ENCODE results near the gene MGAT3. TPM values are rescaled to one million over a fixed set of nuclear protein-coding genes. Genes with fewer than 3 reads are reported as not detected.

Gene MGAT3
- total RNA-seq, 1 experiment from 2014 or later = 6.5 TPM

DNA sequence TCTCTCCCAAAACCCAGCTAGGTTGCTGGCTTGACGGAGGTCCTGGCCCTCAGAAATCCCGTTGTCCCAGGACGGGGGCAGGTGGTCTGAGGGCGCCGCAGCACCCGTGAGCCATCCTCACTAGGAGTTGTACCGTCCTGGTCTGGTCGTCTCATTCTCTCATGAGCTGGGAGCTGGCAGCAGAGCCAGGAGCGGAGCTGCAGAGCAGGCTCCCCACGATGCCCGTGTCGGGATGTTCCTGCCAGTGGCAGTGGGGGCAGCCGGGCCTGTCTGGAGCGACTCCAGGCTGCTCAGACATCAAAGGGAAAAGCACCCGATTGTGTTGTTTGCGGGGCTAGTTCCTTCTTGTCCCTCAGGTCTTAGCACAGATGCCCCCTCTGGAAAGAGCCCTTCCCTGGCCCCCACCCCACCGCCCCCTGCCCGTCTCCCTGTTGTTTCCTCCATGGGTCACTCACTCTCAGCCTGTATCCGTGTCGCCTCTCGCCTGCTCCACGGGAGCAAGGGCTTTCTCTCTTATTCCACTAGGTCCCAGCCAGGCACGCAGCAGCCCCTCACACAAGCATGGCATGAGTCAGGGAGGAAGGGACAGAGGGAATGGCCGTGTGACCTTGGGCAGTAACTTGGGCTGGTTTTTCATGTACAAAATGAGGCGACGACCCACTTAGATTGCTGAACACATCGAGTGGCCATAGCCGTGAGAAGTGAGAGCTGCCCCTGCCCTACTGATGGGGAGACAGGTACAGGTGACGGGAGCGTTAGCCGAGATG, 23.2 kb upstream of the MGAT3 start:
- Histone ChIP-seq H3K36me3 (replicated peaks; ENCODE audit: control insufficient read depth, insufficient read depth, low read length) (peaks cover 9% of the 10 kb centered on the region), H3K27me3 (ENCODE audit: control insufficient read depth, insufficient read depth, low read length) (no peaks in the 10 kb centered on the region), H3K4me3 (ENCODE audit: insufficient read depth, low read depth, low read length) (no peak overlapping the region)
- DNase-seq = no peak

DNA sequence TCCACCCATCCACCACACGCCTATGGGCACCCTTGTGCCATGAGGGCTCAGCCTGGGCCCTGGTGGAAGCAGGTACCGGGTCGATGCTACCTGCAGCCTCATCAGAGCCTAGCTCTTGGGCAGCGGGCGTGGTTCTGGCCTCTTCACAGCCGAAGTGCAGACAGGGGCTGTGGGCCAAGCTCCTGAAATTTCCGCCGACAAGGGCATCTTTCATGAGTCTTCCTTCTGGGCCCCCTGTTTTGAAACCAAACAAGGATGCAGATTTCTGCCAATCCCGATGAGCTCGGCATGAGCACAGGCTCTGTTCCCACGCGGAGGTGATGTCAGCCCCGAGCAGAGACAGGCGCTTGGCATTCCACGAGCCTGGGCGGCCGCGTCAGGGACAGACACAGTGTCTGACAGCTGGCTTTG, 22.6 kb upstream of the MGAT3 start:
- DNase-seq = no peak
- peaks cover 7% of the 10 kb centered on the region for H3K36me3 ChIP-seq (replicated peaks; ENCODE audit: control insufficient read depth, insufficient read depth, low read length)
- H3K4me3 ChIP-seq (ENCODE audit: insufficient read depth, low read depth, low read length) = no peak overlapping the region
- H3K27me3 ChIP-seq (ENCODE audit: control insufficient read depth, insufficient read depth, low read length) = no peaks in the 10 kb centered on the region; the same call in 1 of the 2 replicates

DNA sequence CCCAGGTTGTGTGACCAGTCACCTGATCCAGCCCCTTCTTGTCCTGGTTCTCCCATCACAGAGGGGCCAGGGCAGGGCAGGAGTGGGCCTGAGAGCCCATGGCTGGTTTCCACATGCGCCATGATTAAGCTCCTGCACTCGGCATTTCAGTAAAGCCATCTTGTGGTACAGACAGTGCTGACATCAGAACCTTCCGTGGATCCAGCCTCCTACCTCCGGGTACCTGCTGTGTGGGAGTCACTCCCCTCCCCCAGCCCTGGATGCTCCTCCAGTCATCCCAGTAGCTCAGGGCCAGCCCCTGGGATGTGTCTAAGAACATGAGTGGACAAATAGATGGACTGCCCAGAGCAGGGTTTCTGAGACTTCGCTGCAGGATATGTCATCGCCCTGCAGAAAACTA, 22.1 kb upstream of the MGAT3 start:
- H3K36me3 ChIP-seq (replicated peaks; ENCODE audit: control insufficient read depth, insufficient read depth, low read length) = peaks cover 7% of the 10 kb centered on the region
- no peak for DNase-seq
- H3K27me3 ChIP-seq (ENCODE audit: control insufficient read depth, insufficient read depth, low read length) = no peaks in the 10 kb centered on the region; the same call in 1 of the 2 replicates
- H3K4me3 ChIP-seq (ENCODE audit: insufficient read depth, low read depth, low read length) = no peak overlapping the region

DNA sequence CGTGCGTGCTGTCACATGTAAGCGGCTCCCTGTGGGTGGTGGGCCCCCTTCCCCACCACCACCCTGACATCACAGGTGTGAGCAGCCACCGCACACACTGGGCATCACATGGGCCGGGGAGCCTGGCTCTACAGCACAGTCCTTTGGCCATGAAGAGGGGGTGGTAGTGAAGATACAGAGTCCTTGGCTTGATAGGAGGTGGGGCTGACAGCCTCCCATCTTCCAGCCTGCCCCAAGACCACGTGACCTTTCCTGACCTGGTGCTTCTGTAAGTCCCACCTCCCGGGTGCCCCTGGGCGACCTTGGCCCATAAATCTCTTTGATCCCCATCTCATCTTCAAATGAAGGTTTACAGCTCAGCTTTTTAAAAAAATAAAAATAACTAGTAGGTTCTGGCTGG, 21.2 kb upstream of the MGAT3 start:
- H3K27me3 ChIP-seq (ENCODE audit: control insufficient read depth, insufficient read depth, low read length) = no peaks in the 10 kb centered on the region; the same call in 1 of the 2 replicates
- H3K36me3 ChIP-seq (replicated peaks; ENCODE audit: control insufficient read depth, insufficient read depth, low read length) = peaks cover 5% of the 10 kb centered on the region
- DNase-seq = no peak
- H3K4me3 ChIP-seq (ENCODE audit: insufficient read depth, low read depth, low read length) = no peak overlapping the region

DNA sequence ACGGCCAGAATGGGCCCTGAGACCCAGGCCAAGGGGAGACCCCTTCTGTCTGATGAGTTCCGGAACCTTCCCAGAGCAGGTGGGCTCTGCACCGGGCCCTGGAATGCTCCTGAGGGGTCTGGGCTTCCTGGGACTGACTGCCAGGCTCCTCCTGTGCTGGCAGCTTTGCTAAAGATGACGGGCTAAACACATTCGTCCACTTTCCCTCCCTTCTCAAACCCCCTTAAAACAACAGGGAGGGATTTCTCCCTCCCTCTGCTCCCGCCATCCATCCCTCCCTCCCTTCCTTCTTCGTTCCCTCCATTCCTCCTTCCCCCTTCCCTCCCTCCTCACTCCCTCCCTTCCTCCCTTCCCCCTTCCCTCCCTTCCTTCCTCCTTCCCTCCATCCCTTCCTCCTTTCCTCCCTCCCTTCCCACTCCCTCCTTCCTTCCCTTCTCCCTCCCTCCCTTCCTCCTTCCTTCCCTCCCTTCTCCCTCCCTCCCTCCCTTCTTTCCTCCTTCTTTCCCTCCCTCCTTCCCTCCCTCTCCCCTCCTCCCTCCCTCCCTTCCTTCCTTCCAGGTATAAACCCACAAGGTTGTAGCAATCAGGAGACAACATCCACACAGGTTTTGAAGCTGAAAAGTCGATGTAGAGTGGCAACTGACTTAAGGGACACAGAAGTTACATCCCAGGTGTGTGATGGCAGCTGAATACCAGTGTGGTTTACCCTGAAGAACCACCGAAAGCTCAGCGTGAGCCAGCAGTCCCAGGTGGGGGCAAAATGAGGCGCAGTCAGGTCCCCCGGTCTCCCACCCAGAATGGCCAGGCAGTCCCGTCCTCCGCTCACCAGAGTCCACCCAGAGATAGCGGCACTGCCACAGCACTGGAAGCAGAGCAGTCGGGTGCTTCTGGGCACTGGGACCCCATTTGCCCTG, 18.8 kb upstream of the MGAT3 start:
- Histone ChIP-seq H3K4me3 (ENCODE audit: insufficient read depth, low read depth, low read length) (peak overlapping the region; percentile 22), H3K36me3 (replicated peaks; ENCODE audit: control insufficient read depth, insufficient read depth, low read length) (no peaks in the 10 kb centered on the region; the same call in 1 of the 2 replicates), H3K27me3 (ENCODE audit: control insufficient read depth, insufficient read depth, low read length) (no peaks in the 10 kb centered on the region; the same call in 1 of the 2 replicates)
- DNase-seq = no peak

DNA sequence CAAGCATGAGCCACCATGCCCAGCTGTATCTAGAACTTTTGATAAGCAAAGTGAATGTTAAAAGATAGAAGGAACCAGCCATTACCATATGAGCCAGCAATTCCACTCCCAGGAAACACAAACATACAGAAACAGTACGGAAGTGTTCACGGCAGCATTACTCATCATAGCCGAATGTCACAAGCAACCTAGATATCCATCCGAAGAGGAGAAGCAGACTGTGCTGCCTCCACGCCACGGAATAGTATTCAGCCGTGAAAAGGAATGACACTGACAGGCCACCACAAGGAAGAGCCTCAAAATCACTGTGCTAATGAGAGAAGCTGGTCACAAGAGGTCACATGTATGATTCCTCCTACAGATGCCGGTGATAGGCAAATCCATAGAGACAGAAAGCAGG, 17.6 kb upstream of the MGAT3 start:
- no peaks in the 10 kb centered on the region; the same call in 1 of the 2 replicates for H3K27me3 ChIP-seq (ENCODE audit: control insufficient read depth, insufficient read depth, low read length)
- no peak overlapping the region for H3K4me3 ChIP-seq (ENCODE audit: insufficient read depth, low read depth, low read length)
- H3K36me3 ChIP-seq (replicated peaks; ENCODE audit: control insufficient read depth, insufficient read depth, low read length) = no peaks in the 10 kb centered on the region
- DNase-seq = no peak

DNA sequence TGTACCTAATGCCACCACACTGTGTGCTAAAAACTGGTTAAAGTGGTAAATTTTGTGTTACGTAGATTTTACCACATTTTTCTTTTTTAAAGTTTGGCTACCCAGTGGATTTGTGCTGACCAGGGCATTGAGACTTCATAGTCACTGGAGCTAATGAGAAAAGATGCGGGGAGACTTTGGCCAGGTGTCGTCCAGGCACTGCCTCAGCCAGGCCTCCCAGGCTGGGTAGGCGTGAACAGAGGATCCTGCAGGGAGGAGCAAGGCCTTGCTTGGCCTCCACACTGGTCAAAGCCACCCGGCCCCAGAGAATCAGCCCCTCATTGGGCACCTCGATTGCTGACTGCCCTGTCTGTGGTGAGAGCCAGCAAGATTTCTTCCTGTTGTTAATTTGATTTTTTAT, 13.4 kb upstream of the MGAT3 start:
- no peak overlapping the region for H3K4me3 ChIP-seq (ENCODE audit: insufficient read depth, low read depth, low read length)
- DNase-seq = no peak
- no peaks in the 10 kb centered on the region; the same call in 1 of the 2 replicates for H3K27me3 ChIP-seq (ENCODE audit: control insufficient read depth, insufficient read depth, low read length)
- H3K36me3 ChIP-seq (replicated peaks; ENCODE audit: control insufficient read depth, insufficient read depth, low read length) = no peaks in the 10 kb centered on the region

DNA sequence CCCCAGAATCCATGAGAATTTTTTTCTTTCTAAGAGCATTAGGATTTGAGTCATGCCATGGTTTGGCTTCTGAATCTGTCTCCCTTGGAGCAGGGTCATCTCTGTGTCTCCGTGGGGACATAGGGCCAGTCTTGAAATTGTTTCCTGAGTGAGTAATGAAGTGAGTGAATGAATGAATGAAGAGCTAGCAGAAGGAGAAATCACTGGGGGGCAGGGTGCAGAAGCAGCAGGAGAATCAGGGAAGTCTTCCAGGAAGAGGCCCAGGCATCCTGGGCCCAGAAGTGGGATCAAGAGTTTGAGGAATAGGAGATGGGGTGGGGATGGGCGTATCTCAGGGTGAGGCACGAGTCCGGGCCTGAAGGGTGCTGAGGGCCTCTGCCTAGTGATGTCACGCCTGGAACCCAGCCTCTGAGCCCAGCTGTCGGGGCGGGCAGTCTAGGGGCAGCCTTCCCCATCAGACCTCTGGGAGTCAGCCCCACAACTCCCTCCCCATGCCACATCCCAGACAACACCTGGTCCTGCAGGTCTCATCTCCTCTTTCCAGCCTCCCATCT, 12.5 kb upstream of the MGAT3 start:
- no peak overlapping the region for H3K4me3 ChIP-seq (ENCODE audit: insufficient read depth, low read depth, low read length)
- H3K27me3 ChIP-seq (ENCODE audit: control insufficient read depth, insufficient read depth, low read length) = no peaks in the 10 kb centered on the region; the same call in 1 of the 2 replicates
- H3K36me3 ChIP-seq (replicated peaks; ENCODE audit: control insufficient read depth, insufficient read depth, low read length) = no peaks in the 10 kb centered on the region
- DNase-seq = no peak

DNA sequence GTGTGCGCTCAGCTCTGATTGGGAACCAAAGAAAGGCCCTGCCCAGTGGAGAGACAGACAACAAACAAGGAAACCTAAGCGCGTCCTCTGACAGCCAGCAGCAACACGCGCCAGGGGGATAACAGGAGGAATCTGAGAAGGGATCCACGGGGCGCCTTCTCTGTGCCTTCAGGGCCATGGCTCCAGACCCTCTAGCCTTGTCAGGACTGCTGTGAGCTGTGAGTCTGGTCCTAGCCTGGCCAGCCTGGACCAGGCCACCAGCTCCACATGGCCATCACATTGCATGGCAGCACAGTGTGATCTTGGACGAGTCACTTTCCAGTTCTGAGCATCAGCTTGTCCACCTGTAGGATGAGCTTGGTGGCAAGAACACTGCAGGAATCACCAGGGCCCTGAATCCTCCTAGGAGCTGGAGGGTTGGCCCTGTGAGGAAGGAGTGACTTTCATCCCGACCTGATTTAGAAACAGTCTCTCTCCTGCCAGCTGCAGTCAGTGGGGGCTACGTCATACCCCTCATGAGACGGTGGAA, 11.8 kb upstream of the MGAT3 start:
- H3K4me3 ChIP-seq (ENCODE audit: insufficient read depth, low read depth, low read length) = no peak overlapping the region
- no peaks in the 10 kb centered on the region for H3K36me3 ChIP-seq (replicated peaks; ENCODE audit: control insufficient read depth, insufficient read depth, low read length)
- no peak for DNase-seq
- H3K27me3 ChIP-seq (ENCODE audit: control insufficient read depth, insufficient read depth, low read length) = no peaks in the 10 kb centered on the region

DNA sequence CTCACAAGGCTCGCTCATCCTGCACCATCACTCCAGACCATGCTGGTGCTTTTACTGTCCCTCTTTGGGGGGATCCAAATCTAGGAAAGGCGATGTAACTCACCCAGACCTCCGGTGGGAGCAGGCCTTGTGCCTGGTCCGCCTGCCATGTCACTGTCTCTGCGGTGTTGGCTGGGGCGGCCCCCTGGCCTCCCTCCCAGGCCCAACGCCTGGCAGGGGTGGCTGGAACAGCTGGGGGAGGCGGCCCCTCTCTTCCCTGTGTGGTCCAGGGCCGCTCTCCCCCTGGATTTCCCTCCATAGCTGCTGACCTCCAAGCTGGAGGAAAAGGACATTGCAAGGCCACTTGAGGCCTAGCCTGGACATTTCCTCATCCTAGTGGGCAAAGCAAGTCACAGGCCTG, 11.1 kb upstream of the MGAT3 start:
- H3K4me3 ChIP-seq (ENCODE audit: insufficient read depth, low read depth, low read length) = no peak overlapping the region
- no peaks in the 10 kb centered on the region for H3K27me3 ChIP-seq (ENCODE audit: control insufficient read depth, insufficient read depth, low read length)
- no peaks in the 10 kb centered on the region for H3K36me3 ChIP-seq (replicated peaks; ENCODE audit: control insufficient read depth, insufficient read depth, low read length)
- no peak for DNase-seq

DNA sequence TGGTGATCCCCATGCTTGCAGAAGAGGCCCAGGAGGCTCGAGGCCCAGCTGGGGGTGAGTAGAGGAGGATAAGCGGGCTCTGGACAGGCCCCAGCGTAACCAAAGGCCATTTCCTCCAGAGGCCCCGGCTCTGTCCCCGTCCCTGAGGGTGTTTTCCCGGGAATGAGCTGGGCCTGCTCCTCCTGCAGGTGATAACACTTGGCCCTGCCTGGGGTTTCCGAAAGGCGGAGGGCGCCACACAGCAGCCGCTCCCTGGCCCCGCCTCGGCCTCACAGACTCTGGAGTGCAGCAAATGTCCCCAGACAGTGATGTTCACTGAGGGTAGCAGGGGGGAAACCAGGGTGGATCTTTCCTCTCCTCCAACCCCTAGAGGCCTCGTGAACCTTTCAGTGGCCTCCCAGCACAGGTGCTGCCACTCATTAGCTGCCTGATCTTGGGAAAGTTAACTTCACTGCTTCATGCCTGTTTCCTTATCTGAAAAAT, 10.5 kb upstream of the MGAT3 start:
- DNase-seq = peak; percentile 90
- no peaks in the 10 kb centered on the region for H3K27me3 ChIP-seq (ENCODE audit: control insufficient read depth, insufficient read depth, low read length)
- H3K4me3 ChIP-seq (ENCODE audit: insufficient read depth, low read depth, low read length) = no peak overlapping the region
- H3K36me3 ChIP-seq (replicated peaks; ENCODE audit: control insufficient read depth, insufficient read depth, low read length) = no peaks in the 10 kb centered on the region

DNA sequence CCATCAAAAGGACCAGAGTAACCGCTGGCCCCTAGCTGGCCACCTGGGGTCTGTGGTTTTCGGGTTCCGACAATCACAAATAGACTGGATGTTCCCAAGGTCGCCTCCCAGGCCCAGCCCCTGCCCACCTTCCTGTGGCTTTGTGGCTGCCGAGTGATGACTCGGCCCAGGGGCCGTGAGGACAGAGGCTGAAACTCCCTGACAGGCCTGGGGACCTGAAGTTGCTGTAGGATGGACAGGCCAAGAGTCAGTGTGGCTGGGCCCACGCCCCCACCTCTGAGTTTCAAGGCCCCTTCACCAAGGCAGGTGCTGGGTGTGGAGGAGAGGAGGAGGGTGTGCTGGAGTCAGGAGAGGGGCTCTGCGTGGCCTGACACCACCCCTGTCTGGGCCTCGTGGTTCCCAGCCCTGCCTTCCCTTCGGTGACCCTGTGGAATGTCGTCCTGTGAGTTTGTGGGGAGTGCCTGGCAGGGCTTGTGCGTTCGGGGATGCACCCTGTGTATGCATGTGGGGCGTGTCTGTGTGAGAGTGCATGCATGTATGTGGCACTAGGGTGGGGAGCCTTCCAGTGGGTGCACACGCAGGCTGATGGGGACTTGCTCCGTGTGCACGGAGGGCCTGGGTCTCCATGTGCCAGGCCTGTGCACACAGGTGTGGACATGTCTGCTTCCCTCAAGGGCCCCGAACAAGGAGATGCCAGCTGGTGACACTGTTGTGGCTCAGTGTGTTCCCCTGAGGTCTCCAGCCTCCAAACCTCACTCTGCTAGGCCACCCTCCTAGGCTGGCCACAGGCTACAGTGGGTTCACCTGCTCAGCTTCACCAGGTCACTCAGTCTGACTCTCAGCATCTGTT, 8.4 kb upstream of the MGAT3 start:
- no peaks in the 10 kb centered on the region for H3K27me3 ChIP-seq (ENCODE audit: control insufficient read depth, insufficient read depth, low read length)
- no peak for DNase-seq
- no peak overlapping the region for H3K4me3 ChIP-seq (ENCODE audit: insufficient read depth, low read depth, low read length)
- no peaks in the 10 kb centered on the region for H3K36me3 ChIP-seq (replicated peaks; ENCODE audit: control insufficient read depth, insufficient read depth, low read length)

DNA sequence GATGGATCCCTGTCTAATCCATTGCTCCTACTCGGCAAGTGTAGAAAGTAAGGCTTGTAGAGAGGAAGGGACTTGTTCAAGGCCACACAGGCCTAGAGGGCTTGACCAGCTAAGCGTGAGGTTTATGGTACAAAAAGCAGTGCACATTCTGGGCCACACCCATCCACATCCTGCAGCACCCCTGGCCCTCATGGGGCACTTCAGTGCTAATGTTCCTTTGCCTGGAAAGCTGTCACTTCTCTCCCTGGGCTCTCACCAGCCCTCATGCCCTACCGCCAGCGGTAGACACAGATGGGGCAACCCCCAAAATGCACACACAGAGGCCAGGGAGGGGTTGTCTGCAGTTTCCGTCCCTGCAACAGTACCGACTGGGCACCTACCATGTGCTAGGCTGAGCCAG, 7.1 kb upstream of the MGAT3 start:
- no peak for DNase-seq
- no peak overlapping the region for H3K4me3 ChIP-seq (ENCODE audit: insufficient read depth, low read depth, low read length)
- H3K36me3 ChIP-seq (replicated peaks; ENCODE audit: control insufficient read depth, insufficient read depth, low read length) = no peaks in the 10 kb centered on the region
- H3K27me3 ChIP-seq (ENCODE audit: control insufficient read depth, insufficient read depth, low read length) = no peaks in the 10 kb centered on the region
